ENCODE results near the gene ZC3H4.

GRCh38 chr19:47026156-47026555 lies 87.4 kb downstream of the ZC3H4 start:
- TF ChIP-seq CTCF (conservative IDR thresholded peaks at IDR 0.05; ENCODE audit: low read length) (no peak), EZH2phosphoT487 (IDR thresholded peaks at IDR 0.05; ENCODE audit: borderline replicate concordance) (no peak)

Data from Loucy (cell line).